ENCODE results near the gene SSR3.

DNA sequence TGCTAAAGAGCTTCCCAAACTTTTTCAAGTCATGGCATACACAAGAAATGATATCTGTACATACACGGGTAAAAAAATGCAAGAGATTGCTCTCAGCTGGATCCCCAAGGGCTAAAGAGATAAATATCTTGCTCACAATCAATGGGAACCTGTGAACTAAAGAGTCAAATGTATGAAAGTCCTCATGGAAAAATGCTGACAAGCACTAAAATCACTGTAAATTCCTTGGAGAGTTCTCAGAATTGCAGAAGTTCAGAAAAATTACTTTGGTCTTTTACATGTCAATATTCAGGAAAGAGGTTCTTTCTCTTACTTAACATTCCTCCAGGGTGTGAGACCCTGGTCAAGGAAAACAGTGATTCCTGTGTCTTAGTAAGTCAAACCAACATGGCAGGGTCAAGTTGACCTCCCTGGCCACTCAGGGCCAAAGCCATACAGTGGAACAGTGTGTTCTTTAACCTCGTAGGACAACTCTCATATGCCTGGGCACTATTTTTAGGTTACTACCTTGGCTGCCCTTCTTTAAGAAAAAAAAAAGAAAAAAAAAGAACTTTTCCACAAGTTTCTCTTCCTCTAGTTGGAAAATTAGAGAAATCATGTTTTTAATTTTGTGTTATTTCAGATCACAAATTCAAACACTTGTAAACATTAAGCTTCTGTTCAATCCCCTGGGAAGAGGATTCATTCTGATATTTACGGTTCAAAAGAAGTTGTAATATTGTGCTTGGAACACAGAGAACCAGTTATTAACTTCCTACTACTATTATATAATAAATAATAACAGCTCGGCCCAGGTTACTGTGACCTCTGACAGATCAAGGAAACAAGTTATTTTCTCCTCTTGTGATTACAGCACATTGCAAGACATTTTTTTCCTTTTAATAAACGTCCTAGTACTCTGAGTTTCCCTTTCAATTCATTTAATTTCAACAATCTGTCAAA lies 12.5 kb downstream of the SSR3 start:
- TF ChIP-seq, protein P1, sequence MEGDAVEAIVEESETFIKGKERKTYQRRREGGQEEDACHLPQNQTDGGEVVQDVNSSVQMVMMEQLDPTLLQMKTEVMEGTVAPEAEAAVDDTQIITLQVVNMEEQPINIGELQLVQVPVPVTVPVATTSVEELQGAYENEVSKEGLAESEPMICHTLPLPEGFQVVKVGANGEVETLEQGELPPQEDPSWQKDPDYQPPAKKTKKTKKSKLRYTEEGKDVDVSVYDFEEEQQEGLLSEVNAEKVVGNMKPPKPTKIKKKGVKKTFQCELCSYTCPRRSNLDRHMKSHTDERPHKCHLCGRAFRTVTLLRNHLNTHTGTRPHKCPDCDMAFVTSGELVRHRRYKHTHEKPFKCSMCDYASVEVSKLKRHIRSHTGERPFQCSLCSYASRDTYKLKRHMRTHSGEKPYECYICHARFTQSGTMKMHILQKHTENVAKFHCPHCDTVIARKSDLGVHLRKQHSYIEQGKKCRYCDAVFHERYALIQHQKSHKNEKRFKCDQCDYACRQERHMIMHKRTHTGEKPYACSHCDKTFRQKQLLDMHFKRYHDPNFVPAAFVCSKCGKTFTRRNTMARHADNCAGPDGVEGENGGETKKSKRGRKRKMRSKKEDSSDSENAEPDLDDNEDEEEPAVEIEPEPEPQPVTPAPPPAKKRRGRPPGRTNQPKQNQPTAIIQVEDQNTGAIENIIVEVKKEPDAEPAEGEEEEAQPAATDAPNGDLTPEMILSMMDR (IDR thresholded peaks at IDR 0.05): no peak
- TF ChIP-seq POLR2A (IDR thresholded peaks at IDR 0.05): no peak
